Measurements from ENCODE around the gene PTOV1. TPM values are rescaled to one million over a fixed set of nuclear protein-coding genes. Genes with fewer than 3 reads are reported as not detected.

Gene PTOV1
- total RNA-seq, 1 donor from 2014 or later: 168 TPM

GRCh38 chr19:49887037-49887664 lies 36.2 kb downstream of the PTOV1 start:
- Mint-ChIP-seq H3K27ac (ENCODE audit: unreplicated experiment) (no peak overlapping the region), H3K27me3 (ENCODE audit: low read depth) (peaks cover 2% of the 10 kb centered on the region), H3K4me1 (ENCODE audit: low read depth) (peaks cover 2% of the 10 kb centered on the region), H3K36me3 (ENCODE audit: low read depth) (peaks cover 22% of the 10 kb centered on the region), H3K4me3 (ENCODE audit: unreplicated experiment) (no peak overlapping the region), H3K9me3 (ENCODE audit: low read depth) (no peaks in the 10 kb centered on the region)
- DNase-seq (ENCODE audit: low spot score): peak; percentile 89
- no peak for TF ChIP-seq CTCF (IDR thresholded peaks at IDR 0.05)

GRCh38 chr19:49887665-49888509 lies 36.9 kb downstream of the PTOV1 start:
- Mint-ChIP-seq H3K27me3 (ENCODE audit: low read depth) (peaks cover 9% of the 10 kb centered on the region), H3K36me3 (ENCODE audit: low read depth) (peaks cover 19% of the 10 kb centered on the region), H3K27ac (ENCODE audit: unreplicated experiment) (no peak overlapping the region), H3K9me3 (ENCODE audit: low read depth) (no peaks in the 10 kb centered on the region), H3K4me3 (ENCODE audit: unreplicated experiment) (no peak overlapping the region), H3K4me1 (ENCODE audit: low read depth) (peaks cover 2% of the 10 kb centered on the region)
- TF ChIP-seq CTCF (IDR thresholded peaks at IDR 0.05): no peak
- DNase-seq (ENCODE audit: low spot score): peak; percentile 77

GRCh38 chr19:49888510-49888824 lies 37.5 kb downstream of the PTOV1 start:
- TF ChIP-seq CTCF (IDR thresholded peaks at IDR 0.05): no peak
- no peak overlapping the region for H3K27ac Mint-ChIP-seq (ENCODE audit: unreplicated experiment)
- H3K4me3 Mint-ChIP-seq (ENCODE audit: unreplicated experiment): no peak overlapping the region
- DNase-seq (ENCODE audit: low spot score): peak; percentile 64
- peaks cover 10% of the 10 kb centered on the region for H3K27me3 Mint-ChIP-seq (ENCODE audit: low read depth)
- no peaks in the 10 kb centered on the region for H3K9me3 Mint-ChIP-seq (ENCODE audit: low read depth)
- H3K4me1 Mint-ChIP-seq (ENCODE audit: low read depth): peaks cover 2% of the 10 kb centered on the region
- peaks cover 15% of the 10 kb centered on the region for H3K36me3 Mint-ChIP-seq (ENCODE audit: low read depth)

GRCh38 chr19:49889038-49889686 lies 38.2 kb downstream of the PTOV1 start:
- H3K36me3 Mint-ChIP-seq (ENCODE audit: low read depth): peaks cover 12% of the 10 kb centered on the region
- no peaks in the 10 kb centered on the region for H3K9me3 Mint-ChIP-seq (ENCODE audit: low read depth)
- peak; percentile 87 for DNase-seq (ENCODE audit: low spot score)
- peaks cover 2% of the 10 kb centered on the region for H3K4me1 Mint-ChIP-seq (ENCODE audit: low read depth)
- TF ChIP-seq CTCF (IDR thresholded peaks at IDR 0.05): no peak
- H3K27me3 Mint-ChIP-seq (ENCODE audit: low read depth): peaks cover 10% of the 10 kb centered on the region
- H3K27ac Mint-ChIP-seq (ENCODE audit: unreplicated experiment): no peak overlapping the region
- no peak overlapping the region for H3K4me3 Mint-ChIP-seq (ENCODE audit: unreplicated experiment)

GRCh38 chr19:49889687-49890348 lies 38.9 kb downstream of the PTOV1 start:
- H3K4me3 Mint-ChIP-seq (ENCODE audit: unreplicated experiment): peak overlapping the region; percentile 59
- peaks cover 2% of the 10 kb centered on the region for H3K4me1 Mint-ChIP-seq (ENCODE audit: low read depth)
- peaks cover 10% of the 10 kb centered on the region for H3K27me3 Mint-ChIP-seq (ENCODE audit: low read depth)
- H3K27ac Mint-ChIP-seq (ENCODE audit: unreplicated experiment): no peak overlapping the region
- peak; percentile 84 for TF ChIP-seq CTCF (IDR thresholded peaks at IDR 0.05)
- peak; percentile 93 for DNase-seq (ENCODE audit: low spot score)
- peaks cover 6% of the 10 kb centered on the region for H3K36me3 Mint-ChIP-seq (ENCODE audit: low read depth)
- no peaks in the 10 kb centered on the region for H3K9me3 Mint-ChIP-seq (ENCODE audit: low read depth)
